DND-41 (cell line): ENCODE data around the gene SOS1.

Experiments used
- ATAC-seq: fragments of 200-7000 bp; cut with Tn5 transposase; 3 replicates; pipeline ENCODE4 v1.9.1; 2021; ENCODE audit warnings: low read depth; ENCODE audit not compliant: insufficient read depth
- DNase-seq: peaks from one replicate; pipeline ENCODE4 v3.0.0-alpha.2; 2020
- H2AFZ ChIP-seq: 2 replicates; pipeline ENCODE4 v1.6.0; 2012; ENCODE audit warnings: low read depth, low read length
- H3K27ac ChIP-seq: 2 replicates; pipeline ENCODE4 v1.5.1; 2012; ENCODE audit warnings: low read length, inconsistent platforms
- H3K27me3 ChIP-seq: fragments of 200-600 bp; sonication (generic); 2 replicates; pipeline ENCODE4 v1.6.0; 2012; ENCODE audit warnings: low read length, mild to moderate bottlenecking, inconsistent platforms; ENCODE audit not compliant: insufficient read depth, poor library complexity
- H3K36me3 ChIP-seq: 2 replicates; pipeline ENCODE4 v1.5.1; 2012; ENCODE audit warnings: low read length, inconsistent platforms; ENCODE audit not compliant: insufficient read depth
- H3K4me1 ChIP-seq: 2 replicates; pipeline ENCODE4 v1.5.1; 2012; ENCODE audit warnings: mild to moderate bottlenecking, low read length; ENCODE audit not compliant: insufficient read depth
- H3K4me2 ChIP-seq: 2 replicates; pipeline ENCODE4 v1.6.0; 2012; ENCODE audit warnings: mild to moderate bottlenecking, moderate library complexity, low read length, inconsistent platforms; ENCODE audit not compliant: insufficient read depth
- H3K4me3 ChIP-seq, 2 experiments: fragments of 200-600 bp in 1 of 2; shearing (Covaris generic) in 1 of 2; 2 replicates each; pipeline ENCODE4 v1.5.1; 2012 to 2016; ENCODE audit warnings: inconsistent platforms in 2 of 2, low read length in 2 of 2, mild to moderate bottlenecking in 2 of 2, low read depth in 1 of 2, moderate library complexity in 1 of 2
- H3K79me2 ChIP-seq: 2 replicates; pipeline ENCODE4 v1.6.0; 2012; ENCODE audit warnings: low read length, inconsistent platforms; ENCODE audit not compliant: insufficient read depth
- H3K9ac ChIP-seq: 2 replicates; pipeline ENCODE4 v1.6.0; 2012; ENCODE audit warnings: low read depth, mild to moderate bottlenecking, inconsistent platforms, low read length, moderate library complexity
- H3K9me3 ChIP-seq: 2 replicates; pipeline ENCODE4 v1.5.1; 2012; ENCODE audit warnings: low read length, moderate library complexity, mild to moderate bottlenecking, inconsistent platforms; ENCODE audit not compliant: insufficient read depth, severe bottlenecking
- H4K20me1 ChIP-seq: 2 replicates; pipeline ENCODE4 v1.6.0; 2012; ENCODE audit warnings: low read length; ENCODE audit not compliant: insufficient read depth
- CTCF ChIP-seq: IDR thresholded peaks from 2 replicates; pipeline ENCODE4 v1.5.1; 2012; ENCODE audit warnings: borderline replicate concordance, low read length, moderate library complexity, mild to moderate bottlenecking; ENCODE audit not compliant: poor library complexity, severe bottlenecking; ENCODE audit errors: extremely low read depth
- EZH2 ChIP-seq: IDR thresholded peaks from 3 replicates; pipeline ENCODE4 v1.6.1; 2012; ENCODE audit warnings: borderline replicate concordance, low read depth, mild to moderate bottlenecking, moderate library complexity, low read length, inconsistent platforms; ENCODE audit not compliant: severe bottlenecking

Gene SOS1

DNA sequence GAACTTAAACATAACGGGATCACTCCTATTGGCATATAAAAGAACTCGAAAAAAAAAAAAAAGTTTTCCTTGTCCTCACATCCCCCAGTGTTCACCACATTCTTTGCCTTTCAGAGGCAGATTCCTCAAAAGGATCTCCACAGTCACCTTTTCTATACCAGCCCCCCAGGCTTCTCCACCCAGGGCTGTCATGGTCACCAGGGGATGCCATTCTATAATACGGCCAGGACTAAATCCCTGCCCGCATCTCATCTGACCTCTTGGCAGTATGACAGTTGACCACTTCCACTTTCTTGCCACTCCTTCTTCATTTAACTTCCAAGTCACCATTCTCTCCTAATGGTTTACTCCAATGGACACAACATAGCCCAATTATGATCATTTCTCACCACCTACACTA lies 29.3 kb downstream of the SOS1 start:
- H3K9me3 ChIP-seq = no peaks in the 10 kb centered on the region
- no peak overlapping the region for H3K4me2 ChIP-seq
- DNase-seq (no peak), ATAC-seq (no peak)
- no peaks in the 10 kb centered on the region for H3K27me3 ChIP-seq
- H3K36me3 ChIP-seq = no peaks in the 10 kb centered on the region; the same call in 1 of the 2 replicates
- peaks cover 19% of the 10 kb centered on the region; the same call in 1 of the 2 replicates for H4K20me1 ChIP-seq
- peaks cover 94% of the 10 kb centered on the region for H3K79me2 ChIP-seq
- H3K4me3 ChIP-seq = no peak overlapping the region
- TF ChIP-seq CTCF = no peak
- no peak for TF ChIP-seq EZH2
- H2AFZ ChIP-seq = no peak overlapping the region
- H3K4me1 ChIP-seq = peaks cover 11% of the 10 kb centered on the region
- no peak overlapping the region for H3K9ac ChIP-seq
- no peak overlapping the region for H3K27ac ChIP-seq

- Histone ChIP-seq H3K9ac (no peak overlapping the region), H2AFZ (no peak overlapping the region), H3K27me3 (no peaks in the 10 kb centered on the region), H3K36me3 (no peaks in the 10 kb centered on the region; the same call in 1 of the 2 replicates), H3K4me3 (no peak overlapping the region), H3K27ac (no peak overlapping the region), H3K4me1 (peaks cover 11% of the 10 kb centered on the region), H4K20me1 (peaks cover 20% of the 10 kb centered on the region), H3K9me3 (no peaks in the 10 kb centered on the region), H3K79me2 (peaks cover 94% of the 10 kb centered on the region), H3K4me2 (no peak overlapping the region)
- TF ChIP-seq EZH2 (no peak), CTCF (no peak)
- DNase-seq = no peak
- no peak for ATAC-seq
Measured at GRCh38 chr2:39091063-39091462, 29.8 kb downstream of the SOS1 start.

GRCh38 chr2:39080152-39080551 lies 40.7 kb downstream of the SOS1 start:
- ATAC-seq = no peak
- H3K79me2 ChIP-seq = peaks cover 86% of the 10 kb centered on the region
- H3K9ac ChIP-seq = no peak overlapping the region

More at GRCh38 chr2:39080152-39080551, 40.7 kb downstream of the SOS1 start:
- Histone ChIP-seq H3K4me3 (no peak overlapping the region), H2AFZ (no peak overlapping the region), H3K36me3 (no peaks in the 10 kb centered on the region), H3K4me1 (no peaks in the 10 kb centered on the region), H3K9me3 (no peaks in the 10 kb centered on the region), H3K27me3 (no peaks in the 10 kb centered on the region), H3K27ac (no peak overlapping the region), H3K4me2 (no peak overlapping the region), H4K20me1 (peaks cover 4% of the 10 kb centered on the region; the same call in 1 of the 2 replicates)
- no peak for DNase-seq
- TF ChIP-seq EZH2 (no peak), CTCF (no peak)
